ENCODE data around the gene PIWIL4.
"Not testable (repeated sequence)": the region's sequence is repeated elsewhere in the genome, so short reads cannot be mapped to it uniquely, and the experiment has no call there.

Gene PIWIL4

DNA sequence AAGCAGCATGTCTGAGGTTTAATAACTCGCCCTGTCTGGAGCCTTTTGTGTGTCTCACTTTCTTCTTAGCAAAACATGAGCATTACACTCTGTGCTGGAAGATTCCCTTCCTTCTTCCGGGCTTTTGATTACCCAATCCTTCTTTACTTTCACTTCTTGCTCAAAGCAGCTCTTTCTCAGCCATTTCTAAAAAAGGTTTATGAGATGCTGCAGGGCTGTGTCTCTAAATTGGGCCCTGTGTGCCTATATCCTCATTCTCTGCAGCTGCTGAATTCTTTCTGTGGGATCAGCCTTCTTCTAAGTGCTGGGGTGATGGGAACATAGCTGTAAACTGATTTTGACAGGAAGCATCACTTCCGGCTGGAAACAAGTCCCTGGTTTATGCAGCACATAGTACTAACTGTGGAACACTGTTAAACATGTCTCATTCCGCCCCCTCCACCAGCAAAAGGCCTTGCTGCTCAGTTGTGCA, 71.8 kb downstream of the PIWIL4 start:
- DNase-seq (ENCODE audit: low spot score): peak; percentile 35

GRCh38 chr11:94639901-94640721, 72.9 kb downstream of the PIWIL4 start:
- no peak for DNase-seq (ENCODE audit: low spot score)

GRCh38 chr11:94641167-94641761, 74.1 kb downstream of the PIWIL4 start:
- DNase-seq (ENCODE audit: low spot score): no peak

GRCh38 chr11:94643186-94643585, 76.0 kb downstream of the PIWIL4 start:
- DNase-seq (ENCODE audit: low spot score): not testable (repeated sequence)

- no peak for DNase-seq (ENCODE audit: low spot score)
Observed at GRCh38 chr11:94647926-94648325, 80.8 kb downstream of the PIWIL4 start.

DNA sequence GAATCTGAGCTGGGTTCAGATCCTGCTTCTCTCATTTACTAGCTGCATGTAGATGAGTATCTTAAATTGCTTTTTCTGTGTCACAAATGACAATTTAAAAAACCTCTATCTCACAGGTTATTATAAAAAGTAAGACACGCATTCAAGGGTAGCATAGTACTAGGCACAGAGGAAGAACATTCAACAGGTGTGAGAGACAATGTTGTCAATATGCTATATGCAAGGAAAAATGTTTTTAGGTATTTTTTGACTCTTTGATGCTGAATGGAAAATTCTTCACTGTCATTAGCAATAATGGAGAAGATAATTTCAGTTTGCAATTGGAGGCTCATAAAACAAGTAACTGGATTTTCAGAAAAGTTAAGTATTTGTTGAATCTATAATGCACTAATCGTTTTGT, 81.6 kb downstream of the PIWIL4 start:
- no peak for DNase-seq (ENCODE audit: low spot score)

DNA sequence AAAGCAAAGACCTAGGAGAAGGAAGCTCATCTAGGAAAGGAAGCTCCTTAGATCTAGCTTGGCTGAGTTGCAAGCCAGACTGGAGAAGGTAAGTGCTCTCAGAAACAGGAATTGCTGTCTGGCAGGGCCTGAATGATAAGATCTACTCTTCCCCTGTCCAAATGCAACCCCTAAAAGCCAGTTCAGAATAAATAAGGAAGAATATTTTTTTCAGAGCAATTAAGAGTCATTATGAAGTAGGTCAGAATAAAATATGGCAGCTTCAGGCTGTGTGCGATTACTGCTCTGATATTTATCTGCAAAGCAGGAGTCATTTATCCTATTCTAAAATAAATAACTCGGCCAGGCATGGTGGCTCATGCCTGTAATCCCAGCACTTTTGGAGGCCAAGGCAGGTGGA, 82.1 kb downstream of the PIWIL4 start:
- no peak for DNase-seq (ENCODE audit: low spot score)

GRCh38 chr11:94649964-94650623, 82.9 kb downstream of the PIWIL4 start:
- DNase-seq (ENCODE audit: low spot score): no peak

- DNase-seq (ENCODE audit: low spot score): peak; percentile 65
Observed at GRCh38 chr11:94650756-94651155, 83.6 kb downstream of the PIWIL4 start.

- DNase-seq (ENCODE audit: low spot score): no peak
Observed at GRCh38 chr11:94652735-94653284, 85.6 kb downstream of the PIWIL4 start.

DNA sequence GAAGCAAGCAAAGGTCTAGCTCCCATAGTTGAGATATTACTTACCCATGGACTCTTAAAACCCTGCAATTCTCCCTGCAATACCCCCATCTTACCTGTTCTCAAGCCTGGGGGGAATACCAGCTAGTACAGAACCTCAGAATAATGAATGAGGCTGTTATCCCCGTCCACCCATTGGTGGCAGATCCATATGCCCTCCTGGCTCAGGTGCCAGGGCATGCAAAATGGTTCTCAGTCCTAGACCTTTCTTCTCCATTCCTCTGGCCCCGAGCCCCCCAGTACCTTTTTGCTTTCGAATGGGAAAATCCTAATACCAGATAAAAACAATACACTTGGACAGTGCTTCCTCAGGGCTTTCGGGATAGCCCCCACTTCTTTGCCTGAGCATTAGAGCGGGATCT, 86.4 kb downstream of the PIWIL4 start:
- no peak for DNase-seq (ENCODE audit: low spot score)

GRCh38 chr11:94654201-94654600, 87.0 kb downstream of the PIWIL4 start:
- DNase-seq (ENCODE audit: low spot score): no peak

DNA sequence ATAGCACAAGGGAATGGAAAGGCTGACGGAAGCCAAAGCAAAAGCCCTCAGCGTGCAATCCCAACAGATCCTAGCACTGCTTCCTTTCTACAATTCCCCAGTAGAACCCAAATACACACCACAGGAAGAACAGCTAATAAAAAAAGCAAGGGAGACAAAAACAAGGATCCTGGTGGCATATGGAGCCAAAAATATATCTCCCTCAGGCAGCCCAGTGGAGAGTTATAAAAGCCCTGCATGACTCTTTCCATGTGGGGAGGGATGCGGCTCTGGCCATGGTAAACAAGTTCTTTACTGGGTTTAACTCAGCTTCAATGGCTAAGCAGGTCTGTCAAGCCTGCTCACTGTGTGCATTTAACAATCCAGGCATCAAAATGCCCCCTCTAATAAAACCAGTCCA, 88.1 kb downstream of the PIWIL4 start:
- DNase-seq (ENCODE audit: low spot score): no peak

DNA sequence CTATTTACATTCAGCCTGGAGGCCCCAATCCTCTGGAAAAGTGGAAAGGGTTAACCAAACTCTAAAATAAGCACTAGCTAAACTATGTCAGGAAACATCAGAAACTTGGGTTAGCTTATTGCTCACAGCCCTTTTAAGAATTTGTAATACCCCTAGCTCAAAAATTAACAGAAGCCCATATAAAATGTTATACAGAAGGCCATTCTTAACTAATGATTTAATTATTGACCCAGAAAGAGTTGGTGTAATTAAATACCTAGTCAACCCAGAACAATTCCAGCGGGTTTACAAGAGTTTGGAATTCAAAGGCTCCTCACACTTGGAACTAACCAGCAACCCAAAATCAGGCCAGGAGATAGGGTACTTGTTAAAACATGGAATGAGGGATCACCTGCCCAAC, 88.8 kb downstream of the PIWIL4 start:
- DNase-seq (ENCODE audit: low spot score): no peak

DNA sequence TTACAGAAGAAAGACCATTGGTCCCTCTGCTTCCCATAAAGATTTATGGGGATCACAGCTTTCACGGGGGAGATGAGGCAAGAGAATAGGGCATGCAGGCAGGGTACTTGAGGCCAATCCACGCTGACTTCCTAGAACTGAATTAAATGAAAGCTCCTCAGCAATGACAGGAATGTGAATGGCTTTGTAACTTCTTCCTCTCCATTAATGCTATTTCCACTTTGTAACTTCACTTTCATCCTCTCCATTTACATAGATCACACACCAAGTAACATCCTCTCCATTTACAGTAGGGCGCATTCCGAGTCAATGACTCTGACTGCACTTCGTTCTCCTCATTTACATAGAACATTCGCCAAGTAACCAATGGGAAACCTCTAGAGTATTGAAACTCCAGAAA, 89.8 kb downstream of the PIWIL4 start:
- DNase-seq (ENCODE audit: low spot score): no peak

GRCh38 chr11:94657629-94658028, 90.5 kb downstream of the PIWIL4 start:
- no peak for DNase-seq (ENCODE audit: low spot score)

GRCh38 chr11:94658386-94658785, 91.2 kb downstream of the PIWIL4 start:
- DNase-seq (ENCODE audit: low spot score): no peak

DNA sequence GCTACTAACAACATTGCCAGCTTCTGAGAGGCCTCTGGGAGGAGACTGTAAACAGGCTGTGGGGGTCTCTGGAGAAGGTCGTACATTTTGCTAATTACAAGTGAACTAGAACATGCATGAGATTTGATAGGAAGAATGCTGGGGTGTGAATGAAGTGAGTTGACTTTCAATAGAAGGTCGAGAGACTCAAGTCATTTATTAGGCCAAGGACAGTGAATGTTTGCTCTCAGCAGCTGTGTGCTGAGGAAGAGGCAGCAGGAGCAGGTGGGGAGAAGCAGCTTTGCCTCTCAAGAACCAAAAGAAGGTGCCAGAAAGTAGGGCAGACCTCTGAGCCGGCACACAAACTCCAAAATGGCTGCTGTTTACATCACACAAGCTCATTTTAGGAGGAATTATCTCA, 91.7 kb downstream of the PIWIL4 start:
- DNase-seq (ENCODE audit: low spot score): no peak

- DNase-seq (ENCODE audit: low spot score): no peak
Observed at GRCh38 chr11:94661444-94661843, 94.3 kb downstream of the PIWIL4 start.

DNA sequence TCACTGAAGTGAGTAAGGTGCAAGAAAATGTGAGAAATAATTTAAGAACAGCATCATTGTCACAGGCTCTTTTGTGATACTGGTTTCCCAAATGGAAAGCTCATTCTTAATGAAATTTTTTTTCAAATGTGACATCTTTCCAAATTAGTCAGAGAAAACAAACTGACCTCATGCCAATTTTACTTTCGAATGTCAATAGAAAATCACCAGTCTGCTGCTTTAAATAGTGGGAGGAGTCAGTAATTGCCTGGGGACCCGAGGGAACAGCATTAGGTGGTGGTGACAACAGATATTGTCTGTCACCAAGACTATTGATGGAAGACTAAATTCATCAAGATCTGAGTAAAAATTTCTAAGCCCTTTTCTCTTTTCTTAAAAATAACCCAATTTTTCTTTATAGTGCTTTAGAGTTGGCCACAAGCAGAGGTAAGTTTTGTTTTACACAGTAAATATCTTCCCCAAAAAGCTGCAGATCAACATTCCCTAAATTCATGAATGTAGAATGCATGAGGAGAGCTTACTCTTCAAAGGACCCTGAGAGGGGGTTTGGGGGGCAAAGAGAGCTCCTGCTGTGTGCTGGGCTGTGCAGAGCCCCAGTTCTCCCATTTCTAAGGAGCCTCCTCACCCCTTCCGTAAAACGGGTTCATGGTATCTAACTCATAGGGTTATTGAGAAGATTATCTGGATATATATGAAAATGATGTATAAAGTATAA, 95.1 kb downstream of the PIWIL4 start:
- DNase-seq (ENCODE audit: low spot score): no peak

- no peak for DNase-seq (ENCODE audit: low spot score)
Observed at GRCh38 chr11:94662846-94663390, 95.8 kb downstream of the PIWIL4 start.

- no peak for DNase-seq (ENCODE audit: low spot score)
Observed at GRCh38 chr11:94664346-94664745, 97.2 kb downstream of the PIWIL4 start.

Measured in AG08396 (cell line).